WTC11 (cell line): ENCODE measurements around the gene KIR2DL4. TPM values are rescaled to one million over a fixed set of nuclear protein-coding genes. Genes with fewer than 3 reads are reported as not detected.
"Not testable (repeated sequence)": the region's sequence is repeated elsewhere in the genome, so short reads cannot be mapped to it uniquely, and the experiment has no call there.

Experiments
- ATAC-seq: fragments of 200-7000 bp; cut with Tn5 transposase; 2 replicates; pipeline ENCODE4 v1.10.0; 2021; ENCODE audit warnings: mild to moderate bottlenecking, moderate library complexity
- CTCF ChIA-PET: fragments of 300-600 bp; sonication (Branson Sonifier 250); formaldehyde crosslinking; loops from one replicate; lab custom pipeline; 2021; ENCODE audit warnings: antibody characterized with exemption; lab: Charles Lee
- POLR2A ChIA-PET: fragments of 350-600 bp; sonication (Branson Sonifier 250); formaldehyde crosslinking; loops from one replicate; lab custom pipeline; 2021; ENCODE audit warnings: antibody characterized with exemption; lab: Charles Lee
- DNase-seq: peaks from one replicate; pipeline ENCODE4 v3.0.0; 2021; ENCODE audit warnings: low spot score
- H3K27ac Mint-ChIP-seq: 2 replicates; pipeline ENCODE4 v1.8.0; 2021; ENCODE audit warnings: mixed read lengths
- H3K27me3 Mint-ChIP-seq: 2 replicates; pipeline ENCODE4 v1.8.0; 2021; ENCODE audit warnings: low read depth, mild to moderate bottlenecking, moderate library complexity, mixed read lengths
- H3K36me3 Mint-ChIP-seq: 2 replicates; pipeline ENCODE4 v1.8.0; 2021; ENCODE audit warnings: mixed read lengths
- H3K4me1 Mint-ChIP-seq: 2 replicates; pipeline ENCODE4 v1.8.0; 2022; ENCODE audit warnings: mixed read lengths
- H3K4me3 Mint-ChIP-seq: 2 replicates; pipeline ENCODE4 v1.8.0; 2021; ENCODE audit warnings: mild to moderate bottlenecking, moderate library complexity, mixed read lengths
- H3K9me3 Mint-ChIP-seq: 2 replicates; pipeline ENCODE4 v1.8.0; 2021; ENCODE audit warnings: mixed read lengths
- CBFB ChIP-seq: sonication (generic); formaldehyde crosslinking; IDR thresholded peaks from 2 replicates; pipeline ENCODE4 v1.8.1; 2022; ENCODE audit warnings: mild to moderate bottlenecking, low read depth, missing genetic modification reagents
- ESRRA ChIP-seq: sonication (generic); formaldehyde crosslinking; IDR thresholded peaks from 2 replicates; pipeline ENCODE4 v1.8.1; 2022; ENCODE audit warnings: mild to moderate bottlenecking, missing genetic modification reagents, borderline replicate concordance
- GTF2I ChIP-seq: fragments of 250-450 bp; sonication (Bioruptor Pico); conservative IDR thresholded peaks from 2 replicates; pipeline ENCODE4 v1.4.0; 2021; ENCODE audit warnings: mild to moderate bottlenecking
- JAZF1 ChIP-seq: fragments of 250-450 bp; sonication (Bioruptor Pico); IDR thresholded peaks from 2 replicates; pipeline ENCODE4 v1.9.0; 2021; ENCODE audit warnings: moderate library complexity, mild to moderate bottlenecking, inconsistent platforms
- NFYB ChIP-seq: sonication (generic); formaldehyde crosslinking; conservative IDR thresholded peaks from 2 replicates; pipeline ENCODE4 v1.8.0; 2022; ENCODE audit warnings: low read depth, missing genetic modification reagents
- OVOL2 ChIP-seq: fragments of 250-450 bp; sonication (Bioruptor Pico); IDR thresholded peaks from 2 replicates; pipeline ENCODE4 v1.9.0; 2021; ENCODE audit warnings: mild to moderate bottlenecking, borderline replicate concordance
- SOX15 ChIP-seq: fragments of 250-450 bp; sonication (Bioruptor Pico); IDR thresholded peaks from 2 replicates; pipeline ENCODE4 v1.9.0; 2021; ENCODE audit warnings: mild to moderate bottlenecking
- SP1 ChIP-seq: sonication (generic); formaldehyde crosslinking; conservative IDR thresholded peaks from 2 replicates; pipeline ENCODE4 v1.8.1; 2022; ENCODE audit warnings: missing genetic modification reagents
- TEAD4 ChIP-seq: sonication (generic); formaldehyde crosslinking; IDR thresholded peaks from 2 replicates; pipeline ENCODE4 v1.8.0; 2022; ENCODE audit warnings: mild to moderate bottlenecking, missing genetic modification reagents
- ZNF121 ChIP-seq: sonication (generic); formaldehyde crosslinking; IDR thresholded peaks from 2 replicates; pipeline ENCODE4 v1.8.0; 2023; ENCODE audit warnings: missing genetic modification reagents
- ZNF232 ChIP-seq: sonication (generic); formaldehyde crosslinking; IDR thresholded peaks from 2 replicates; pipeline ENCODE4 v1.8.0; 2022; ENCODE audit warnings: mild to moderate bottlenecking, missing genetic modification reagents
- ZNF423 ChIP-seq: fragments of 250-450 bp; sonication (Bioruptor Pico); IDR thresholded peaks from 2 replicates; pipeline ENCODE4 v2.1.2; 2022; ENCODE audit warnings: mild to moderate bottlenecking, moderate library complexity
- total RNA-seq: library from RNA; stranded (reverse); gene quantifications from 3 replicates; pipeline ENCODE4 v1.2.3, GENCODE V29; 2021
- TF ChIP-seq, protein P1 (sequence below): fragments of 250-450 bp; sonication (Bioruptor Pico); IDR thresholded peaks from 2 replicates; pipeline ENCODE4 v1.9.0; 2021; ENCODE audit warnings: mild to moderate bottlenecking, borderline replicate concordance
- TF ChIP-seq, protein P2 (sequence below): sonication (generic); formaldehyde crosslinking; IDR thresholded peaks from 2 replicates; pipeline ENCODE4 v1.8.1; 2023; ENCODE audit warnings: mild to moderate bottlenecking, missing genetic modification reagents, moderate library complexity
- TF ChIP-seq, protein P3 (sequence below): sonication (generic); formaldehyde crosslinking; IDR thresholded peaks from 2 replicates; pipeline ENCODE4 v1.8.1; 2023; ENCODE audit warnings: mild to moderate bottlenecking, missing genetic modification reagents
- TF ChIP-seq, protein P4 (sequence below): sonication (generic); formaldehyde crosslinking; IDR thresholded peaks from 2 replicates; pipeline ENCODE4 v1.8.0; 2022; ENCODE audit warnings: mild to moderate bottlenecking, missing genetic modification reagents
- TF ChIP-seq, protein P5 (sequence below): sonication (generic); formaldehyde crosslinking; IDR thresholded peaks from 2 replicates; pipeline ENCODE4 v1.8.0; 2022; ENCODE audit warnings: missing genetic modification reagents
- TF ChIP-seq, protein P6 (sequence below): sonication (generic); formaldehyde crosslinking; IDR thresholded peaks from 2 replicates; pipeline ENCODE4 v1.8.1; 2022; ENCODE audit warnings: low read depth, missing genetic modification reagents, borderline replicate concordance

Gene KIR2DL4
- total RNA-seq, 1 experiment from 2014 or later = not detected

DNA sequence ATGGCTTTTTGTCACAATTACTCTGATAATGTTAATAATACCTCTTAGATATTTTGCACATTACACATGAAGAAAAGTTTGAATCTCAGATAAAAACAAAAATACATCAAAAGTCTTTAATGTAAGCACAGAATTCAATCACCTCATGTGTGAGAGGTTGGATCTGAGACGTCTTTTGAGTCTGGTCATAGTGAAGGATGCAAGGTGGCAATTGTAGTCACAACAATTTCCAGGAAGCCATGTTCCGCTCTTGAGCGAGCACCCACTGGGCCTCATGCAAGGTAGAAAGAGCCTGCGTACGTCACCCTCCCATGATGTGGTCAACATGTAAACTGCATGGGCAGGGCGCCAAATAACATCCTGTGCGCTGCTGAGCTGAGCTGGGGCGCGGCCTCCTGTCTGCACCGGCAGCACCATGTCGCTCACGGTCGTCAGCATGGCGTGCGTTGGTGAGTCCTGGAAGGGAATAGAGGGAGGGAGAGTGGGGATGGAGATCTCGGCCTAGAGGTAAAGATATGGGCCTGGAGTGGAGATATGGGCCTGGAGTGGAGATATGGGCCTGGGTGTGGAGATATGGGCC, 46.7 kb downstream of the KIR2DL4 start, which contains the start of gene KIR3DL2:
TSS of gene KIR3DL2 (plus strand) at position 383 of the 580 bp plus-strand sequence. CDS start at position 416, 33 bp downstream.
- ATAC-seq, DNase-seq, CTCF ChIA-PET, H3K27ac Mint-ChIP-seq, H3K4me3 Mint-ChIP-seq, H3K4me1 Mint-ChIP-seq, POLR2A ChIA-PET: not testable (repeated sequence)
- Mint-ChIP-seq H3K36me3 (peaks cover 59% of the 10 kb centered on the region), H3K27me3 (peaks cover 39% of the 10 kb centered on the region), H3K9me3 (peaks cover 88% of the 10 kb centered on the region)

DNA sequence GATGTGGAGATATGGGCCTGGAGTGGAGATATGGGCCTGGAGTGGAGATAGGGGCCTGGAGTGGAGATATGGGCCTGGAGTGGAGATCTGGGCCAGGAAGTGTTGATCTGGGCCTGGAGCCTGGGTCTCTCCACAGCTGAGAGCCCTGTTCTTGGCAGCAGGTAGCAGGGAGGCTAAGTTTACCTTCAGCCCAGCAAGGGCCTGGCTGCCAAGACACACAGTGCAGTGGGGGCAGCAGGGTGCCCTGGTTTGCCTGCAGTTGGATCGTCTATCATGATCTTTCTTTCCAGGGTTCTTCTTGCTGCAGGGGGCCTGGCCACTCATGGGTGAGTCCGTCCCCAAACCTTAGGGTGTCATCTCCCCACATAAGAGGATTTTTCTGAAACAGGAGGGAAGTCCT, 47.5 kb downstream of the KIR2DL4 start:
- ChIA-PET POLR2A (no interaction called here), CTCF (no interaction called here)
- no peaks in the 10 kb centered on the region for H3K4me1 Mint-ChIP-seq
- TF ChIP-seq, protein P1, sequence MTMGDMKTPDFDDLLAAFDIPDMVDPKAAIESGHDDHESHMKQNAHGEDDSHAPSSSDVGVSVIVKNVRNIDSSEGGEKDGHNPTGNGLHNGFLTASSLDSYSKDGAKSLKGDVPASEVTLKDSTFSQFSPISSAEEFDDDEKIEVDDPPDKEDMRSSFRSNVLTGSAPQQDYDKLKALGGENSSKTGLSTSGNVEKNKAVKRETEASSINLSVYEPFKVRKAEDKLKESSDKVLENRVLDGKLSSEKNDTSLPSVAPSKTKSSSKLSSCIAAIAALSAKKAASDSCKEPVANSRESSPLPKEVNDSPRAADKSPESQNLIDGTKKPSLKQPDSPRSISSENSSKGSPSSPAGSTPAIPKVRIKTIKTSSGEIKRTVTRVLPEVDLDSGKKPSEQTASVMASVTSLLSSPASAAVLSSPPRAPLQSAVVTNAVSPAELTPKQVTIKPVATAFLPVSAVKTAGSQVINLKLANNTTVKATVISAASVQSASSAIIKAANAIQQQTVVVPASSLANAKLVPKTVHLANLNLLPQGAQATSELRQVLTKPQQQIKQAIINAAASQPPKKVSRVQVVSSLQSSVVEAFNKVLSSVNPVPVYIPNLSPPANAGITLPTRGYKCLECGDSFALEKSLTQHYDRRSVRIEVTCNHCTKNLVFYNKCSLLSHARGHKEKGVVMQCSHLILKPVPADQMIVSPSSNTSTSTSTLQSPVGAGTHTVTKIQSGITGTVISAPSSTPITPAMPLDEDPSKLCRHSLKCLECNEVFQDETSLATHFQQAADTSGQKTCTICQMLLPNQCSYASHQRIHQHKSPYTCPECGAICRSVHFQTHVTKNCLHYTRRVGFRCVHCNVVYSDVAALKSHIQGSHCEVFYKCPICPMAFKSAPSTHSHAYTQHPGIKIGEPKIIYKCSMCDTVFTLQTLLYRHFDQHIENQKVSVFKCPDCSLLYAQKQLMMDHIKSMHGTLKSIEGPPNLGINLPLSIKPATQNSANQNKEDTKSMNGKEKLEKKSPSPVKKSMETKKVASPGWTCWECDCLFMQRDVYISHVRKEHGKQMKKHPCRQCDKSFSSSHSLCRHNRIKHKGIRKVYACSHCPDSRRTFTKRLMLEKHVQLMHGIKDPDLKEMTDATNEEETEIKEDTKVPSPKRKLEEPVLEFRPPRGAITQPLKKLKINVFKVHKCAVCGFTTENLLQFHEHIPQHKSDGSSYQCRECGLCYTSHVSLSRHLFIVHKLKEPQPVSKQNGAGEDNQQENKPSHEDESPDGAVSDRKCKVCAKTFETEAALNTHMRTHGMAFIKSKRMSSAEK (CRISPR knock-in tag) = no peak
- no peak for TF ChIP-seq ESRRA (CRISPR knock-in tag)
- no peak for TF ChIP-seq SP1 (CRISPR knock-in tag)
- TF ChIP-seq, protein P2, sequence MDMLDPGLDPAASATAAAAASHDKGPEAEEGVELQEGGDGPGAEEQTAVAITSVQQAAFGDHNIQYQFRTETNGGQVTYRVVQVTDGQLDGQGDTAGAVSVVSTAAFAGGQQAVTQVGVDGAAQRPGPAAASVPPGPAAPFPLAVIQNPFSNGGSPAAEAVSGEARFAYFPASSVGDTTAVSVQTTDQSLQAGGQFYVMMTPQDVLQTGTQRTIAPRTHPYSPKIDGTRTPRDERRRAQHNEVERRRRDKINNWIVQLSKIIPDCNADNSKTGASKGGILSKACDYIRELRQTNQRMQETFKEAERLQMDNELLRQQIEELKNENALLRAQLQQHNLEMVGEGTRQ (CRISPR knock-in tag) = no peak
- TF ChIP-seq TEAD4 (CRISPR knock-in tag) = no peak
- TF ChIP-seq GTF2I (CRISPR knock-in tag) = no peak
- no peak for TF ChIP-seq ZNF232 (CRISPR knock-in tag)
- TF ChIP-seq, protein P3, sequence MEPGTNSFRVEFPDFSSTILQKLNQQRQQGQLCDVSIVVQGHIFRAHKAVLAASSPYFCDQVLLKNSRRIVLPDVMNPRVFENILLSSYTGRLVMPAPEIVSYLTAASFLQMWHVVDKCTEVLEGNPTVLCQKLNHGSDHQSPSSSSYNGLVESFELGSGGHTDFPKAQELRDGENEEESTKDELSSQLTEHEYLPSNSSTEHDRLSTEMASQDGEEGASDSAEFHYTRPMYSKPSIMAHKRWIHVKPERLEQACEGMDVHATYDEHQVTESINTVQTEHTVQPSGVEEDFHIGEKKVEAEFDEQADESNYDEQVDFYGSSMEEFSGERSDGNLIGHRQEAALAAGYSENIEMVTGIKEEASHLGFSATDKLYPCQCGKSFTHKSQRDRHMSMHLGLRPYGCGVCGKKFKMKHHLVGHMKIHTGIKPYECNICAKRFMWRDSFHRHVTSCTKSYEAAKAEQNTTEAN (CRISPR knock-in tag) = no peak
- no peak for TF ChIP-seq OVOL2
- TF ChIP-seq, protein P4, sequence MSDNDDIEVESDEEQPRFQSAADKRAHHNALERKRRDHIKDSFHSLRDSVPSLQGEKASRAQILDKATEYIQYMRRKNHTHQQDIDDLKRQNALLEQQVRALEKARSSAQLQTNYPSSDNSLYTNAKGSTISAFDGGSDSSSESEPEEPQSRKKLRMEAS (CRISPR knock-in tag) = no peak
- no peak for TF ChIP-seq ZNF121 (CRISPR knock-in tag)
- no peak for TF ChIP-seq SOX15 (CRISPR knock-in tag)
- TF ChIP-seq JAZF1 = no peak
- TF ChIP-seq, protein P5, sequence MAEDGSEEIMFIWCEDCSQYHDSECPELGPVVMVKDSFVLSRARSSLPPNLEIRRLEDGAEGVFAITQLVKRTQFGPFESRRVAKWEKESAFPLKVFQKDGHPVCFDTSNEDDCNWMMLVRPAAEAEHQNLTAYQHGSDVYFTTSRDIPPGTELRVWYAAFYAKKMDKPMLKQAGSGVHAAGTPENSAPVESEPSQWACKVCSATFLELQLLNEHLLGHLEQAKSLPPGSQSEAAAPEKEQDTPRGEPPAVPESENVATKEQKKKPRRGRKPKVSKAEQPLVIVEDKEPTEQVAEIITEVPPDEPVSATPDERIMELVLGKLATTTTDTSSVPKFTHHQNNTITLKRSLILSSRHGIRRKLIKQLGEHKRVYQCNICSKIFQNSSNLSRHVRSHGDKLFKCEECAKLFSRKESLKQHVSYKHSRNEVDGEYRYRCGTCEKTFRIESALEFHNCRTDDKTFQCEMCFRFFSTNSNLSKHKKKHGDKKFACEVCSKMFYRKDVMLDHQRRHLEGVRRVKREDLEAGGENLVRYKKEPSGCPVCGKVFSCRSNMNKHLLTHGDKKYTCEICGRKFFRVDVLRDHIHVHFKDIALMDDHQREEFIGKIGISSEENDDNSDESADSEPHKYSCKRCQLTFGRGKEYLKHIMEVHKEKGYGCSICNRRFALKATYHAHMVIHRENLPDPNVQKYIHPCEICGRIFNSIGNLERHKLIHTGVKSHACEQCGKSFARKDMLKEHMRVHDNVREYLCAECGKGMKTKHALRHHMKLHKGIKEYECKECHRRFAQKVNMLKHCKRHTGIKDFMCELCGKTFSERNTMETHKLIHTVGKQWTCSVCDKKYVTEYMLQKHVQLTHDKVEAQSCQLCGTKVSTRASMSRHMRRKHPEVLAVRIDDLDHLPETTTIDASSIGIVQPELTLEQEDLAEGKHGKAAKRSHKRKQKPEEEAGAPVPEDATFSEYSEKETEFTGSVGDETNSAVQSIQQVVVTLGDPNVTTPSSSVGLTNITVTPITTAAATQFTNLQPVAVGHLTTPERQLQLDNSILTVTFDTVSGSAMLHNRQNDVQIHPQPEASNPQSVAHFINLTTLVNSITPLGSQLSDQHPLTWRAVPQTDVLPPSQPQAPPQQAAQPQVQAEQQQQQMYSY = no peak
- TF ChIP-seq NFYB (CRISPR knock-in tag) = no peak
- no peak for TF ChIP-seq ZNF423 (CRISPR knock-in tag)
- no peak for TF ChIP-seq CBFB
- TF ChIP-seq, protein P6, sequence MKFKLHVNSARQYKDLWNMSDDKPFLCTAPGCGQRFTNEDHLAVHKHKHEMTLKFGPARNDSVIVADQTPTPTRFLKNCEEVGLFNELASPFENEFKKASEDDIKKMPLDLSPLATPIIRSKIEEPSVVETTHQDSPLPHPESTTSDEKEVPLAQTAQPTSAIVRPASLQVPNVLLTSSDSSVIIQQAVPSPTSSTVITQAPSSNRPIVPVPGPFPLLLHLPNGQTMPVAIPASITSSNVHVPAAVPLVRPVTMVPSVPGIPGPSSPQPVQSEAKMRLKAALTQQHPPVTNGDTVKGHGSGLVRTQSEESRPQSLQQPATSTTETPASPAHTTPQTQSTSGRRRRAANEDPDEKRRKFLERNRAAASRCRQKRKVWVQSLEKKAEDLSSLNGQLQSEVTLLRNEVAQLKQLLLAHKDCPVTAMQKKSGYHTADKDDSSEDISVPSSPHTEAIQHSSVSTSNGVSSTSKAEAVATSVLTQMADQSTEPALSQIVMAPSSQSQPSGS = no peak
- no peak for DNase-seq
- peaks cover 59% of the 10 kb centered on the region for H3K36me3 Mint-ChIP-seq
- H3K27me3 Mint-ChIP-seq = peaks cover 43% of the 10 kb centered on the region
- H3K27ac Mint-ChIP-seq = no peak overlapping the region
- no peak for ATAC-seq
- peaks cover 90% of the 10 kb centered on the region for H3K9me3 Mint-ChIP-seq
- no peak overlapping the region for H3K4me3 Mint-ChIP-seq
